Measurements from ENCODE around the gene PNPLA8.
A peak's percentile ranks its signal among the peaks of the same experiment; 100 is the strongest.
"Not testable (repeated sequence)": the region's sequence is repeated elsewhere in the genome, so short reads cannot be mapped to it uniquely, and the experiment has no call there.

Gene PNPLA8

DNA sequence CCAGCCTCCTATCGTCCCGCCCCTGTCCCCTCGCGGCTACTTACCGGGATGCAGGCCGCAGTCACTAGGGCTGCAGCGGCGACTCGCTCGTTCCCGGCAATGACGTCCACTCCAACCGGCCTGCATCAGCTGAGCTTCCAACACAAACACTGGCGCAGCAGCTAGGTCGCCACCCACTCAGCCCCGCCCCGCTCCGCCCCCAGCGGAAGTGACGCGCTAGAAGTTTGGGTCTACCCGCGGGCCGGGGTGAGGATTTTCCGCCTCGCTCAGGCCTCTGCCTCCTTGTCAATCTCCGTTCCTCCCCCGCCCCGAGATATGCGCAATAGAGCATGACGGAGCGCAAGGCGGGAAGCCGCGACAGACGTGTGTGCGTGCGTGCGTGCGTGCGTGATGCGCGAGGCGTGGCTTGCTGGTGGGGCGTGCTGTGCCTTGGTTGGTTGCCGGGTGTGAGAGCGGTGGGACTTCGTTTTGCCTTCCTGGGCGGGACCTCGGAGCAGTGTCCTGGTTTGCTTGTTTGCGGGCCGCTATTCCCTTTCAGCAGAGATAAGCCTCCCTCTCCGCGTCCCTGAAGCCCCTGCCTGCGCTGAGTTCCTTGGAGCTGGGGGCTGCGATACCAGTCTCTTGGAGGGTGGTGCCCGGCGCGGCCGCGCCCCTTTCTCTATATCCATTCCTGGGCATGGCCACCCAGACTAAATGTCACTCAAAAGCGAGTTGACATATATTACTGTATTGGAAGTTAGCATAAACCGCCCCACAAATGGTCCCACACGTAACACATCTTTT is at the start of gene PNPLA8:
Gene PNPLA8 (minus strand): TSS at position 151 of the 783 bp plus-strand sequence. CDS start 10,644 bp downstream, outside the sequence.
- peak; percentile 100 for DNase-seq

- no peak for DNase-seq
Observed at GRCh38 chr7:108575156-108575555, 49.2 kb upstream of the PNPLA8 start.

DNA sequence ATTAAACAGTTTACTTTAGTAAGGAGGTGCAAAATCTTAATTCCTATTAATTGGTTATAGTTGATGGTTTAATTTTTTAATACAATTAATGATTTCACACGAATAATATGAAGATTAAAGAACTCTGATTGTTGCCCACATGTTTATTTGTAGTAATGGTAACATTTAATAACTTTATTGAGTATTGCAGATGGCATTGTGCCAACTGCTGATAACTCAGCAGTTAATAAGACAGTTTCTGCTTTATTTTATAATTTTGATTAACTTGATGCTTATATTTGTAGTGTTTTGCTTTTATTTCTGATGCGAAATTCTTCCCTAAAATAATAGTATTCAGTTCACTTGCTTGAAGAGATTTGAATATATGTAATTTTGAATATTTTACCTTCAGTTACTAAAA is 46.5 kb upstream of the PNPLA8 start:
- no peak for DNase-seq

DNA sequence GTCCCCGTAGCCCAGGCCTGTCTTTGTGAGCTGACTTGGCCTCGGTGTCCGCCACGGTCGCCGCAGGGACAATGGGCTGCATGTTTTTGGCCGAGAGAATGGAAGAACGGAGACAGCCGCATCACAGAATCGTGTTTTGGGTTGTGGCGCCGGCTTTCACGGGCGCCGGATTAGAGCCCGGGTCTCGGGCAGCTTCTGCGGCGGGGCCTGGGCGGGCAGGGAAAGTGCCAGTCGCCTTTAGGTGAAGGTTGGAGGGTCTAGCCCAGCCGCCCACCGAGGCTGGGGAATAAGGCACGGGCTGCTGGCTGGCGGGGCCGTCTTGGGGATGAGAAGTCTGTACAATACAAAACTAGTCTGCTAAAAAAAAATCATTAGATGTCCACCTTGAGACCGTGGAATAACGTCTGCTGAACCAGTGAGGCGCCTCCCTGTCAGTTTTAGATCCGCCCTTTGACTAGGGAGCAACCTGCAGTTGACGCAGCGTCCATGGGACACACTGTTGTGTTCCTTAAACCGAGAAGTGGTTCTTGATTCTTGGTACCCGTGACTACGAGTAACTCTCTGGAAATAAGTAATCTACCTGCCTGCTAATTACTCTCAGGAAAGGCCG is 44.3 kb upstream of the PNPLA8 start:
- peak; percentile 48 to 50 for DNase-seq

DNA sequence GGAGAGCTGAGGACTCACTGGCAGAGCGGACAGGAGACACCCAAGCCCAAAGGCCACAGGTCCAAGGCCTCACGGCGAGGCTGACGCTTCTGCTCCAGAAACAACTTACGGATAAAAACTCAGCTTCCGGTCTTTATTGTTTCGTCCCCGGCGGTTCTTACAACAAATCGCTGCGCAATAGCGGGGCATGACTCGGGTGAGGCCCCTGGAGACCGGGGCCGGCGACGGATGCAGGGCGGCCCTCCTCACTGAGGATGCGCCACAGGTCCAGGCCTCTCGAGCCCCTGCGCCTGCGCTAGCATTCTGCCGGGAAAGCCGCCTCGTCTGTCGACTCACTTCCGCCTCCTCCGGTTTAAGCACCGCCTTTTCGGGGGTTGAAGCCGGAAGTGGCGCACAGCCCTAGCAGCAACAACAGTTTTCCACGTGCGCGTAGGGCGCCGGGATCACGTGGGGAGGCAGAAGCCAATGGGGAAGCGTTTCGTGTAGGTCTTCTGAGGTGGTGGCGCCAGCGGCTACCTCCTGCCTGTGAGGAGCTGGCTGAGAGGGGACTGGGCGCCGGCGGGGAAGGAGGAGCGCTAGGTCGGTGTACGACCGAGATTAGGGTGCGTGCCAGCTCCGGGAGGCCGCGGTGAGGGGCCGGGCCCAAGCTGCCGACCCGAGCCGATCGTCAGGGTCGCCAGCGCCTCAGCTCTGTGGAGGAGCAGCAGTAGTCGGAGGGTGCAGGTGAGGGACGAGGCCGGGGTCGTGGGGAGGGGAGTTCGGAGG is 43.6 kb upstream of the PNPLA8 start, which contains the start of the genes DNAJB9 and THAP5:
Gene DNAJB9 (plus strand): TSS at position 494 of the 765 bp plus-strand sequence. CDS start 1,853 bp downstream, outside the sequence.
Gene THAP5 (minus strand): TSS at position 326 of the 765 bp plus-strand sequence. CDS start 137 bp downstream, at position 189.
- DNase-seq, result peak; percentile 100

- no peak for DNase-seq
Observed at GRCh38 chr7:108568801-108569380, 43.0 kb upstream of the PNPLA8 start.

DNA sequence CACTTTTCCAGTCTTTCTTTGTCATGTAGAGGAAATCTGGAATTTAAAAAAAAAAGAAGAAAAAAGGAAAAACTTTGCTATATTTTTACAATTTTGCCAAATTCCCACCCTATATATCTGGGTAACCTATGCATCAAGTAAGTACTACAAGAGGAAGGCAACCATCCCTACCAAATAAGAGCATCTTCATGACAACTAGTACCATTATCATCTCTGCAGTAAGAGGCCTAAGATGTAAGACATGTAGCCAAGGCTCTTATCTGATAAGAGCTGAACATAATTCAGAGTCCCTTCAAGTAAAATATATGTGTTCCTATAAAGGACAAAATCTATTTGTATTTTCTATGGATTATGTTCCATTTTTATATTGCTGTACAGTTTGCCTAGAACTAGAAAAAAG is 40.1 kb upstream of the PNPLA8 start:
- DNase-seq, result no peak

DNA sequence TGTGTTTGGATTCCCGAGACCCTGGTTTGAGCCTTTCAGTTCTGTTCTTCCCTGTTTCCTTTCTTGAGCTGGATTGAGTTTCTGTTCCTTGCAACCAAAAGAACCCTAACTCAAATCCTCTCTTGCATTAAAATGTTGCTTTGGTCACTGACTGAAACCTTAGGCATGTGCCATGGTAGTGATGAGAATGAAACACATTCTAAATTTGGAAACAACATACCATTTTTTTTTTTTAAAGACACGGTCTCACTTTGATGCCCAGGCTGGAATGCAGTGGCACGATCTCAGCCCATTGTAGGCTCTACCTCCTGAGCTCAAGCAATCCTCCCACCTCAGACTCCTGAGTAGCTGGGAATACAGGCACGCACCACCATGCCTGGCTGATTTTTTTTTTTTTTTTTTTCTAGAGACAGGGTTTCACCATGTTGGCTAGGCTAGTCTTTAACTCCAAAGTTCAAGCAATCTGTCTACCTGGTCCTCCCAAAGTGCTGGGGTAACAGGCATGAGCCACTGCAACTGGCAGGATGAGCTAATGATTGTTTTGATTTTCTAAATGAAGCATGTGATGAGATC is 35.2 kb upstream of the PNPLA8 start:
- DNase-seq, result no peak

GRCh38 chr7:108559253-108559652 is 33.3 kb upstream of the PNPLA8 start:
- DNase-seq, result no peak

- no peak for DNase-seq
Observed at GRCh38 chr7:108557617-108558016, 31.7 kb upstream of the PNPLA8 start.

DNA sequence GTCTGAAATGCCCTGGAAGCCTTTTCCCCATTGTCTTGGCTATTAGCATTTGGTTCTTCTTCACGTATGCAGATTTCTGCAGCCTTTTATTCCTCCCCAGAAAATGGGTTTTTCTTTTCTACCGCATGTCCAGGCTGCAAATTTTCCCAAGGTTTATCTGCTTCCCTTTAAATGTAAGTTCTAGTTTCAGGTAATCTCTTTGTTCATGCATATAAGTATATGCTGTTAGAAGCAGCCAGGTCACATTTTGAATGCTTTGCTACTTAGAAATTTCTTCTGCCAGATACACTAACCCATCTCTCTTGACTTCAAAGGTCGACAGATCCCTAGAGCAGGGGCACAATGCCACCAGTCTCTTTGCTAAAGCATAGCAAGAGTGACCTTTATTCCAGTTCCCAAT is 31.3 kb upstream of the PNPLA8 start:
- no peak for DNase-seq

- not testable (repeated sequence) for DNase-seq
Observed at GRCh38 chr7:108556665-108557064, 30.7 kb upstream of the PNPLA8 start.

- not testable (repeated sequence) for DNase-seq
Observed at GRCh38 chr7:108548141-108548896, 22.4 kb upstream of the PNPLA8 start.

DNA sequence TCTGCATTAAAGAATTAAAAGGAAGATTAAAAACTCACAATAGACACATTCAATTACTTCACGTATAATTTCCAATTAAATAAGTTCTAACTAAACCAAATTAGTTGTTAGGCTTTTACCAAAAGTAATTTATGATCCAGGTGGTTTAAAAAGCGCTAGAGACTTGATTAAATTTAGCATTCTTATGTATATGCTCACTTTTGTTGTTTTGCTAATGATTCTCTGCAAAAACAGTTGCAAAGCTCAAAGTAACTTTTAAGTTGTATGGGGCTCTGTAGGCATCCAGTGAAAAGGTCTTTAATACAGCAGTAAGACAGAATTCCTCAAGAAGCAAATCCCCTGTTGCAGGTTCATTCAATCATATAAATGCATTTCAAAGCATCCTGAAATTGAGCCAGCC is 15.5 kb upstream of the PNPLA8 start:
- no peak for DNase-seq

- not testable (repeated sequence) for DNase-seq
Observed at GRCh38 chr7:108538685-108539084, 12.8 kb upstream of the PNPLA8 start.

- not testable (repeated sequence) for DNase-seq
Observed at GRCh38 chr7:108538236-108538635, 12.3 kb upstream of the PNPLA8 start.

DNA sequence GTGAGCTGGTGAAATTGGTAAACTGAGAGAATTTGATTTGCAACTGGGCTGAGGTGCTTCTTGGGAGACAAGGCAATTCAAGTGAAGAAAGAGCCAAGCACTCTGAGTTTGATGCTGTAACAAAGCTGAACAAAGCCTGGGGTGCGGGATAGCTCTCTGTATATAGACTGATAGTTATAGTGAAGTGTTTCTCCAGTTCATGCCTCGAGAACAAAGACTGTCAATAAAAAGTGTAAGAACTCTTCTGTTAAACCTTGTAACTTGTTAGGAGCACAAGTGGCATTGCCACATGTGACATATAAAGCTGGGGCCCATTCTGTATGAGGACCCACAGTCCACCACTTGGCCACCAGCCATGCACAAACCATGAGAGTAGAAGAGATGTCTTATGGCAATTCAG is 11.3 kb upstream of the PNPLA8 start:
- DNase-seq, result no peak

DNA sequence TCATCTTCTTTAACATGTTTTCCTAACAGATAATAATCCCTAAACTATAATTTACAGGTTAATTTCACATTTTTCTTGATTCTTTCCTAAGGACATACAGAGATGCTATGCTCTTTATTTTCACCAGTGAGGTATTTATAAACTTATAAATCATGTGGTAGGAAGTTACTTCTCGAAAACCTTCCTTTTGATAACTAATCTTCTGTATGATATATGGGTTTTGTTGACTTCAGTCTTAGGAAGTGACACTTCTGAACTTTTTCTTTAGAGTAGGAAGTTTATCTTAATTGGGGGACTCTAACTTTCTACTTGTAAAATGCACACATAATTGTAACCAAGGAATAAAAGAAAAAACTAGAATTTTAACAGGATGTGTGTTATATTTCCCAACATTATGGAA is 9.8 kb upstream of the PNPLA8 start:
- no peak for DNase-seq

GRCh38 chr7:108535257-108535656 is 9.3 kb upstream of the PNPLA8 start:
- DNase-seq, result no peak

GRCh38 chr7:108533712-108534111 is 7.8 kb upstream of the PNPLA8 start:
- DNase-seq, result no peak

DNA sequence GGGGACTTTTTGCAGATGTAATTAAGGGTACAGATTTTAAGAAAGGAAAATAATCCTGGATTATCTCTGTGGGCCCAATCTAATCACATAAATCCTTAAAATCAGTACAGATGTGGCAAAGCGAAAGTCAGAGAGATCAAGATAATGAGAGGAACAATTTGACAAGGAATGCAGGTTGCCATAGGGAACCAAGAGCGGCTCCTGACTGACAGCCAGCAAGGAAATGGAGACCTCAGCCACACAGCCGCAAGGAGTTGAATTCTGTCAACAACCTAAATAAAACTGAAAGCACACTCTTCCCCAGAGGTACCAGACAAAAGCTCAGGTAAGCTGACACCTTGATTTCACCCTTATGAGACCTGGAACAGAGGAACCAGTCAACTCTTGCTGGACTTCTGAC is 3.4 kb upstream of the PNPLA8 start:
- DNase-seq, result no peak

GRCh38 chr7:108528183-108528712 is 2.3 kb upstream of the PNPLA8 start:
- no peak for DNase-seq

All from CD4-positive, alpha-beta T cell treated with Interleukin-1 beta for 1 hour (primary cell).